GM12874 (cell line): Measurements from ENCODE around the gene ARID1B.

ENCODE experiments used
- CTCF ChIP-seq: IDR thresholded peaks from 2 replicates; pipeline ENCODE4 v1.5.1; 2011; ENCODE audit warnings: low read depth, mild to moderate bottlenecking, control low read depth, low read length, moderate library complexity; ENCODE audit not compliant: insufficient read depth

The ARID1B gene

GRCh38 chr6:157213426-157213825 is 436.2 kb downstream of the ARID1B start:
- TF ChIP-seq CTCF, result no peak

- TF ChIP-seq CTCF, result no peak
Measured at GRCh38 chr6:157213907-157214565, 436.9 kb downstream of the ARID1B start.

- no peak for TF ChIP-seq CTCF
Measured at GRCh38 chr6:157215717-157216116, 438.5 kb downstream of the ARID1B start.

GRCh38 chr6:157216570-157216969 is 439.4 kb downstream of the ARID1B start:
- no peak for TF ChIP-seq CTCF

GRCh38 chr6:157217198-157217893 is 440.2 kb downstream of the ARID1B start:
- TF ChIP-seq CTCF, result no peak

- no peak for TF ChIP-seq CTCF
Measured at GRCh38 chr6:157217894-157218370, 440.8 kb downstream of the ARID1B start.

GRCh38 chr6:157218371-157219198 is 441.4 kb downstream of the ARID1B start:
- no peak for TF ChIP-seq CTCF
